GM12891 (cell line): ENCODE results near the gene MAP2K7.
"Not testable (repeated sequence)": the region's sequence is repeated elsewhere in the genome, so short reads cannot be mapped to it uniquely, and the experiment has no call there.

Experiments used
- DNase-seq: peaks from one replicate; pipeline ENCODE4 v3.0.0; 2011; ENCODE audit warnings: low spot score; ENCODE audit not compliant: insufficient read length
- FAIRE-seq: peaks from 2 replicates; lab custom pipeline; 2011; peaks lifted over from hg19 to GRCh38; lab: Jason Lieb, UNC
- PAX5 ChIP-seq: IDR thresholded peaks from 2 replicates; pipeline ENCODE4 v1.6.1; 2011; ENCODE audit warnings: low read length, moderate library complexity, mild to moderate bottlenecking; ENCODE audit not compliant: insufficient read depth, severe bottlenecking
- POLR2A ChIP-seq: IDR thresholded peaks from 2 replicates; pipeline ENCODE4 v1.6.1; 2011; ENCODE audit warnings: low read depth, low read length, control low read depth
- POLR2AphosphoS5 ChIP-seq: IDR thresholded peaks from 2 replicates; pipeline ENCODE4 v1.6.1; 2011; ENCODE audit warnings: low read depth, low read length, control low read depth
- POU2F2 ChIP-seq: IDR thresholded peaks from 2 replicates; pipeline ENCODE4 v1.6.1; 2011; ENCODE audit warnings: low read depth, mild to moderate bottlenecking, control low read depth, low read length, moderate library complexity
- SPI1 ChIP-seq: IDR thresholded peaks from 2 replicates; pipeline ENCODE4 v1.6.1; 2011; ENCODE audit warnings: low read depth, low read length, control low read depth
- TAF1 ChIP-seq: IDR thresholded peaks from 2 replicates; pipeline ENCODE4 v1.6.1; 2011; ENCODE audit warnings: low read depth, low read length, control low read depth

The MAP2K7 gene

DNA sequence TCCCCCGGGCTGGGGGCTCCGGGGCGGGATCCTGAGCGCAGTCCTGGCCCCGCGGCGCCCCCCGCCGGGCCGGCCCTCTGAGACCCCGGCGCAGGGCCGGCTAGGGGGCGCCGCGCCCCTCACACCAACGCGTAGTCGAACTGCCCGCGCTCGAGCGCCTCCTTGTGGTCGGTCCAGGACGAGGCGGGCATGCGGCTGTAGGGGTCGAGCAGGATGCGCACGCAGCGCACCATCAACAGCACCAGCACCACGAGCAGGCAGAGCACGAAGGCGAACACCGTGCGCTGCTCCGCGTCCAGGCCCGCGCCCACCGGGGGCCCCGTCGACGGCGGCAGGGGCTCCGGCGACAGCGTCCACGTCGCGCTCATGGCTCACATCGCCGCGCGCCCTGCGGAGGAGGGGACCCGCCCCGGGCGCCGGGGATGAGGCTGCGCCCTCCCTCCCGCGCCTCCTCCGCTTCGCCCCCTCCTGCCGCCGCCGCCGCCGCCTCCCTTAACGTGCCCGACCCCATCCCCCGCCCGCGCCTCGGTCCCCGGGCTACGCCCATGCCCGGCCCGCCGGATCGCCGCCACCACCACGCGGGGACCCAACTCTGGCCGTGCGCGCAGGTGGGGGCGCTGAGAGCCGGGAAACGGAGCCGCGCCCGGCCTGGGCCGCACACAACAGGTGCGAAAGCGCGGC, 21.6 kb downstream of the MAP2K7 start:
- DNase-seq (peak; percentile 91), FAIRE-seq (peak; percentile 99)
- TF ChIP-seq POLR2A (no peak), POLR2AphosphoS5 (no peak)

DNA sequence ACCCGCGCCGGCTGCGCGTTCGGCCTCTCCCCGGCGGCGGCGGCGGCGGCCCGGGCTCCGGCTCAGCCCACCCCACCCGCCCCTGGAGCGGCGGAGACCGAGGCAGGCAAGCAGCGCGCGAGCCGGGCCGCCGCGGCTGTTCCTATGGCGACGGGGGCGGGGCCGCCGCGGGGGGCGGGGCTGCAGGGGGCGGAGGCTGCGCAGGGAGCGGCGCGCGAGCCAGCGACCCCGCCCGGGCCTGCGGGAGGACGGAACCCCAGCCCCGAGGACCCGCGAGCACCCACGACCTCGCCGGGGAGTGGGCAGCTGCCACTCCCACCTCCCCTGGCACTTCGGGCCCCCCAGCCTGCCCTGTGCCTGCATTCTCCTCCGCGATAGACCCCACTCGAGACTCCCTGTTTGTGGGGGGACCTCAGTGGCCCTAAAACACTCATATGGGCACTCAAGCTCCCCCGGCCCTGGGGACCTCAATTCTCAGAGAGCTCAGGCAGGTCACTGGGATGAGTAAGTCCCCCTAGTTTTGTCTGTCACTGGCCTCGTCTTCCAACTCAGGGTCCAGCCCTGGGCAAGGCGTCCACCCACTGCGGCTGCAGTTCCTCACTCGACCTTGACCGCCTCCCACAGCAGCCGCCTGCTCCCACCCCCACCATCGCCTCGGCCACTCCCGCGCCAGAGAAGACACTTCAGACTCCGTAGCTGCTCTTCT, 22.5 kb downstream of the MAP2K7 start, which contains the start of gene CTXN1:
TSS of gene CTXN1 (minus strand) at position 115 of the 706 bp plus-strand sequence. CDS start 597 bp downstream, outside the sequence.
- FAIRE-seq (peak; percentile 66), DNase-seq (peak; percentile 92)
- no peak for TF ChIP-seq POU2F2
- no peak for TF ChIP-seq TAF1
- TF ChIP-seq POLR2A, result no peak
- TF ChIP-seq PAX5, result no peak

DNA sequence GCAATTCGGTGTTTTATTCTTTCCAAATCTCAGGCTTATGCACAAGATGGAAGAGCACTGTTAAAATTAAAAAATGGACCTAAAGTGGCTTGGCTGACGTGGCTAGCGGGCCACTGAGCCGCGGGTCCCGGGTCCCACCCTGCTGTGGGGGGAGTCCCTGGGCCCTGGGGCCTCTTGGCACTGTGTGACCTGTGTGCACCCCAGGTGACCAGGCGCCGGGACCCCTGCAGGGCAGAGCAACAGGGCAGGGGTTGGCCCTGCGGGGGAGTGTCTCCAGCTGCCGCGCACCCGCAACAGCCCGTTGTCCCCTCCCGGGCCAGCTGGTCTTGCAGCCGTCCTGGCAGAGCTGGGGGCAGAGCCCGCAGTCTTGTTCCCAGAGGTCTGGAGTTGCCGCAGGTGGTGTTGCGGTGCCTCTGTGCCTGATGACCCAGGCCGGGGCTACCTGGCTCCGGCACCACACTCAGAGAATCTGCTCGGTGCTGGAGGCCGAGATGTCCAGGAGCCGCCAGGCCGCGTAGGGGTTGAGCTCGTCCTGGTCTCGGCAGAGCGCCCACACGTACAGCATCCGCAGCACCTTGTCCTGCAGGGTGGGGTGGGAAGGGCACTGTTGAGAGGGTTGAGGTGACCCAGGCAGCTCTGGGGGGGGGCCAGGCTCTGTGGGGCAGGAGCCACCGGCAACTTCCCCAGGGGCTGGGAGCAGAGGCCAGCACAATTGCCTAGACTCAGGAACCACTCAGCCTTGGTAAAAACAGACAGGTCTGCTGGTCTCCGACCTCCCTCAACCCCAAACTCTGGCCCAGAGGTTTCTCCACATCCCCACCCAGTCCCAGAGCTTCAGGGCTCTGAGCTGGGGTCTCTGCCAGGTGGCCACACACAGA, 23.3 kb downstream of the MAP2K7 start:
- TF ChIP-seq PAX5, result no peak
- no peak for TF ChIP-seq TAF1
- no peak for TF ChIP-seq POU2F2
- no peak for TF ChIP-seq POLR2A
- no peak for TF ChIP-seq SPI1
- TF ChIP-seq POLR2AphosphoS5, result no peak
- DNase-seq (no peak), FAIRE-seq (no peak)

DNA sequence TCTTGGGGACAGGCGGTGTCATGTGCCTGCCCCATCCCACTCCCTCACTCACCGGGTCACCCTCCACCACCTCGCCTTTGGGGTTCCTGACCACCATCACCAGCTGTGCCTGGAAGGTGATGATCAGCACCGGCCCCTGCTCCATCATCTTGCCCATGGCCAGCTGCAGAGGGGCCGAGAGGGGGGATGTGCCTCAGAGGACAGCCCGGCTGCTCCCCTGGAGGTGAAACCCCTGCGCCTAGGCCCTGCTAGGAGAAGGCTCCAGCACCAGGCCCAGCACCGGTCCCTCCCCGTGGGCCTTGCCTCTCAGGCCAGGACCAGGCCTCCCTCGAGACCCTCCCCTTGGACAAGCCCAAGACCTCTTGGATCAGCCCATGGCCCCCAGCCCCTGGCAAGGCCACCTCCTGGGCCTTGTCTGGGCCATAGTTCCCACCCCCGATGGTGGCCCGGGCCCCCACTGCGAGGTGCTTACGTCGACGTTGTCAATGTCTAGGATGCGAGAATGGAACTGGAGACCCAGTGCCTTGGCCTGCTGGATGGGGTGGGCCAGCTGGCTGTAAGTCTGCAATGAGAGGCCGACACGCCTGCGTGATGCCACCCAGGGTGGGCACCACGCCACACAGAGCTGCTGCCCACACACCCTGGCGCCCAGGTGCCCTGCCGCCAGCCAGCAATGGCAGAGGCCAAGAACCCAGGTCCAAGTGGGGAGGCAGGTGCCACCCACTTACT, 24.1 kb downstream of the MAP2K7 start:
- no peak for DNase-seq
- no peak for FAIRE-seq
- TF ChIP-seq POLR2A (0 out of 2 replicates have a peak, but pooled peaks have one; percentile 2), TAF1 (no peak)

DNA sequence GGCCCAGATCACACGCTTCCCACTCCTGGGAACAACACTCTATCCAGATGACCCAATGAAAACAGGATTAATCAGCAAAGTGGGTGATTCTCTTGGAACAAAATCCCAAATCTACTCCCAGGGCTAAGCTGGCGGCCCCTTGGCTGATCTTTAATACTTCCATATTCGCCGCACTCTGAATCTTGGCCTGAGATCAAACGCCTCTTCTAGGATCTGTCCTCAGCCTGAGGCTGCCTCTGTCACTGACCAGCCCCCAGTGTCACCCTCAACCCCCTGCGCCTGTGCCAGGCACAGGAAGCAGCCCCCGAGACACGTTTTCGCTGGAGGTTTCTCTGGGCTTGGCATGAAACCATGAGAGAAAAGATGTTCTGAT, 24.6 kb downstream of the MAP2K7 start:
- no peak for FAIRE-seq

DNA sequence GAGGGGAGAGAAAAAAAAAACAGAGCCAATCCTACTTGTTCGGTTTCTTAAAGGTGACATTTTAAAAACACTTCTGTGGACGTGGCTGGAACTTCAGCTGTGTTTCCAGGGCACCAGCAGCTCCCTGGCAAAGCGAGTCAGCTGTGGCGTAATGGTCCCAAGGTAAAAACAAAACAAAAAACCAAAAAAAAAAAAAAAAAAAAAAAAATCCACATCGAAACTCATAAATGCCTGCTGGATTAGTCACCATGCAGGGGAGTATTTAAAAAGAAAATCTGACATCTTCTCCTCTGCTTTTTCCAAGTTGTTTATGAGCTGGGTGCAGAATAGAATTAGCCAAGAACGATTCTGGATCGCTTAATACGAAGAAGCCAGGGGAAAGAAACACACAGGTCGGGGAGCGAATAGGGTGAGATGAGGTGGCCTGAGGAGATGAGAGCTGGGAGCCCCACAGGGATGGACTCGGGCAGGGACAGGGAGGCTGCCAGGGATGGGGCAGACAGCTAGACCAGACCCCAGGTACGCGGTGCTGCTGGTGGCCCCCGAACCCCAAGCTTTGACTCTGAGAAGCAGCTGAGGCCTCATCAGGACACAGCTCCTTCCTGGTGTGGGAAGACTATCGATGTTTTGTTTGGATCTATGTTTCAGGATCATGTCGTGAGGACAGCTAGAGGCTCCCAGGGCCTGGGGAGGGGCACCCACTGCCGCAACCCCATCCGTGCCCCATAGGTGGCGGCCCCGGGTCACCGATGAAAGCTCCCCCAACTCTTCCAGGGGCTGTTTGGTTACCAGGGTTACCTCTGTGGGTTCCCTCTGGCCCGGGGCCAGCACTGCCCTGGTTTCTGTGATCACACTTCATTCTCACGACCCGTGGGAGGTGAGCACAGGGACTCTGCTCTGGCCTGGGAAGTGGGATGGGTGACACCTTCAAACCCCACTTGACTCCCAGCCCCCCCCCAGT, 25.3 kb downstream of the MAP2K7 start:
- TF ChIP-seq TAF1 (no peak), POLR2AphosphoS5 (no peak), POU2F2 (no peak), SPI1 (no peak)
- peak; percentile 31 for FAIRE-seq
- peak; percentile 78 for DNase-seq

More for the DNA sequence above, 24.6 kb downstream of the MAP2K7 start:
- no peak for TF ChIP-seq POLR2AphosphoS5
- TF ChIP-seq SPI1, result no peak
- no peak for TF ChIP-seq TAF1
- no peak for TF ChIP-seq POLR2A
- TF ChIP-seq POU2F2, result no peak
- no peak for TF ChIP-seq PAX5
- DNase-seq, result no peak

DNA sequence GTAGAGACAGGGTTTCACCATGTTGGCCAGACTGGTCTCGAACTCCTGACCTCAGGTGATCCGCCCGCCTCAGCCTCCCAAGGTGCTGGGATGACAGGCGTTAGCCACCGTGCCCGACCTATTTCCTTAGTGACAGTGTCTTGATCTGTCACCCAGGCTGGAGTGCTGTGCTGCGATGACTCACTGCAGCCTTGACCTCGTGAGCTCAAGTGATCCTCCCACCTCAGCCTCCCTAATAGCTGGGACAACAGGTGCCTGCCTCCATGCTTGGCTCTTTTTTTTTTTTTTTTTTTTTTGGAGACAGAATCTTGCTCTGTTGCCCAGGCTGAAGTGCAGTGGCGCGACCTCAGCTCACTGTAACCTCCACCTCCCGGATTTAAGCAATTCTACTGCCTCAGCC, 26.4 kb downstream of the MAP2K7 start:
- FAIRE-seq, DNase-seq: not testable (repeated sequence)

DNA sequence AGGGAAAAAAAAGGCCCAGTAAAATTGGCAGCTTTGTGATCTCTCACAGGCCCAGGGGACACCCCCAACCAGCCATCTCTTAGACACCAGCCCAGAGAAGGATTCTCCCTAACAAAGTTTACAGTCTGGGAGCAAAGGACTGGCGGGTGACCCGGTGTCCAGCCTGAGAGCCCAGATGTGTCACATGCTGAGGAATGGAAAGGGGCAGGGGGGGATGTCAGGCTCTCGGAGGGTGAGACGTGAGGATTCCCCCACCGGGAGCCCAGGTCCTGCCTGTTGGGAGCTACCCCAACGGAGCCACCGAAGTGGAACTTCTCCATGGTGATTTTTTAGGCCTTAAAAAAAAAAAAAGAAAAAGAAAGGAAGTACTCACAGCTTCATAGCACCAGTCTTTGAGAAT, 27.1 kb downstream of the MAP2K7 start:
- FAIRE-seq (no peak), DNase-seq (no peak)
- no peak for TF ChIP-seq POLR2AphosphoS5
- TF ChIP-seq POU2F2, result no peak
- TF ChIP-seq SPI1, result no peak
- TF ChIP-seq PAX5, result no peak

DNA sequence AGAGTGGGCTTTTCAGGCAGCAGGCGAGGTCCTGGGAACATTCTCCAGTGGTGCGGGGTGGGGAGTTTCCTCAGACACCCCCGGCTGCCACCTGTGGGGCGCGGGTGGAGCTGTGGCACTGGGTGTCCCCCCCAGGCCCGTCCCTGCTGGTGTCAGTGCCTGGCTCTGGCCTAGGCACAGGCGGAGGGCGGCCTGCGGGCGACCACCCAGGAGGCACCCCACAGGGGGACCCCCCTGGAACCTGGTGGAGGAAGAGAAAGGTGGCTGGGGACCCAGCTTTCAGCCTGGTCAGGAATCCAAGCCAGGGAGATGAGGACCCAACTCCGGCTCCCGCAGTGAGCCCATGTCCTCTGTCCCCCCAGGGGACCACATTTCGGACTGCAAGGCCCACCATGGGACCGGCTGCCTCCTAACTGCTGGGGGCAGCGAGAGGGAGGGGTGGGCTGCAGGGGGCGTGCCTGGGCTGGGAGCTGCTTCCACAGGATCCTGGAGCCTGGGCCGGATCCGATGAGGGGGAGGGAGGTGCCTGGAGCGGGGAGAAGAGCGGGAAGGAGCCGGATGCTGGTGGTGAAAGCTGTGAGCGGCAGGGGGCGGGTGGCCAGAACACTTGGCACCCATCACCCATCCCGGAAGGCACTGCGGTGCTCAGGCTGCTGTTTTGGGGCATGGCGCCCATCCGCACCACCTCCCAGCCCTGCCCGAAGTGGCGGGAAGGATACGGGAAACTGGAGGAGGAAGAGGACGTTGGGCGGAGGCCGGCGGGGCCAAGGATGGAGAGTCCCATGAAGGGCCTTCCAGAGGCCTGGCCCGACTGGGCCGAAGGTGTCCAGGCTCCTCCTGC, 27.8 kb downstream of the MAP2K7 start:
- FAIRE-seq (no peak), DNase-seq (no peak)
- no peak for TF ChIP-seq SPI1
- no peak for TF ChIP-seq TAF1
